ENCODE data around the gene PTPN2.
"Not testable (repeated sequence)": the region's sequence is repeated elsewhere in the genome, so short reads cannot be mapped to it uniquely, and the experiment has no call there.

Gene PTPN2

GRCh38 chr18:12883684-12884405 is at the start of gene PTPN2:
TSS of gene PTPN2 (minus strand) at chr18:12884237. CDS start at chr18:12884141, 96 bp downstream.
- DNase-seq (ENCODE audit: low read depth in 2 of 2) = peak; percentile 82 to 83

- no peak for DNase-seq (ENCODE audit: low read depth in 2 of 2)
These were observed 49.3 kb upstream of the PTPN2 start for GRCh38 chr18:12933327-12933726.

- DNase-seq (ENCODE audit: low read depth in 2 of 2) = no peak
These were observed 46.9 kb upstream of the PTPN2 start for GRCh38 chr18:12930908-12931307.

GRCh38 chr18:12930376-12930775 is 46.3 kb upstream of the PTPN2 start:
- no peak for DNase-seq (ENCODE audit: low read depth in 2 of 2)

- no peak for DNase-seq (ENCODE audit: low read depth in 2 of 2)
These were observed 45.5 kb upstream of the PTPN2 start for GRCh38 chr18:12929477-12930083.

- DNase-seq (ENCODE audit: low read depth in 2 of 2) = no peak
These were observed 44.6 kb upstream of the PTPN2 start for GRCh38 chr18:12928641-12929040.

- DNase-seq (ENCODE audit: low read depth in 2 of 2) = no peak
These were observed 44.2 kb upstream of the PTPN2 start for GRCh38 chr18:12928206-12928605.

- DNase-seq (ENCODE audit: low read depth in 2 of 2) = no peak
These were observed 40.6 kb upstream of the PTPN2 start for GRCh38 chr18:12924616-12925015.

- no peak for DNase-seq (ENCODE audit: low read depth in 2 of 2)
These were observed 38.2 kb upstream of the PTPN2 start for GRCh38 chr18:12922266-12922665.

- no peak for DNase-seq (ENCODE audit: low read depth in 2 of 2)
These were observed 37.1 kb upstream of the PTPN2 start for GRCh38 chr18:12921178-12921577.

GRCh38 chr18:12911929-12912703 is 28.1 kb upstream of the PTPN2 start:
- no peak for DNase-seq (ENCODE audit: low read depth in 2 of 2)

GRCh38 chr18:12911025-12911928 is 27.2 kb upstream of the PTPN2 start:
- DNase-seq (ENCODE audit: low read depth in 2 of 2) = peak; percentile 40 to 62

- no peak for DNase-seq (ENCODE audit: low read depth in 2 of 2)
These were observed 24.7 kb upstream of the PTPN2 start for GRCh38 chr18:12908706-12909105.

GRCh38 chr18:12907258-12907925 is 23.4 kb upstream of the PTPN2 start:
- DNase-seq (ENCODE audit: low read depth in 2 of 2) = no peak

- no peak for DNase-seq (ENCODE audit: low read depth in 2 of 2)
These were observed 22.7 kb upstream of the PTPN2 start for GRCh38 chr18:12906773-12907172.

- no peak for DNase-seq (ENCODE audit: low read depth in 2 of 2)
These were observed 22.1 kb upstream of the PTPN2 start for GRCh38 chr18:12906119-12906518.

- DNase-seq (ENCODE audit: low read depth in 2 of 2) = no peak
These were observed 20.0 kb upstream of the PTPN2 start for GRCh38 chr18:12904012-12904516.

GRCh38 chr18:12901208-12901607 is 17.2 kb upstream of the PTPN2 start:
- not testable (repeated sequence) for DNase-seq (ENCODE audit: low read depth in 2 of 2)

- DNase-seq (ENCODE audit: low read depth in 2 of 2) = not testable (repeated sequence)
These were observed 12.8 kb upstream of the PTPN2 start for GRCh38 chr18:12896784-12897333.

GRCh38 chr18:12895626-12896025 is 11.6 kb upstream of the PTPN2 start:
- no peak for DNase-seq (ENCODE audit: low read depth in 2 of 2)

GRCh38 chr18:12895014-12895413 is 11.0 kb upstream of the PTPN2 start:
- no peak for DNase-seq (ENCODE audit: low read depth in 2 of 2)
